Gastroesophageal sphincter (tissue), 3 donors: ENCODE measurements around the gene ATF5.

Experiments used
- POLR2A ChIP-seq, 2 donors: fragments of 450-650 bp; IDR thresholded peaks; one replicate each; pipeline ENCODE4 v1.6.1; 2017; ENCODE audit warnings: antibody characterized with exemption in 2 of 2, mild to moderate bottlenecking in 2 of 2, moderate library complexity in 1 of 2
- POLR2AphosphoS5 ChIP-seq: sonication (generic); formaldehyde crosslinking; IDR thresholded peaks from one replicate; pipeline ENCODE4 v1.6.1; 2017; ENCODE audit warnings: antibody characterized with exemption
- TF ChIP-seq, protein P1 (sequence below), 4 experiments: fragments of 200-600 bp in 2 of 4; fragments of 450-650 bp in 2 of 4; sonication (generic) in 1 of 4; IDR thresholded peaks; one replicate each; pipeline ENCODE4 v1.5.1; 2017 to 2019; ENCODE audit warnings: antibody characterized with exemption in 4 of 4, mild to moderate bottlenecking in 2 of 4, moderate library complexity in 2 of 4

DNA sequence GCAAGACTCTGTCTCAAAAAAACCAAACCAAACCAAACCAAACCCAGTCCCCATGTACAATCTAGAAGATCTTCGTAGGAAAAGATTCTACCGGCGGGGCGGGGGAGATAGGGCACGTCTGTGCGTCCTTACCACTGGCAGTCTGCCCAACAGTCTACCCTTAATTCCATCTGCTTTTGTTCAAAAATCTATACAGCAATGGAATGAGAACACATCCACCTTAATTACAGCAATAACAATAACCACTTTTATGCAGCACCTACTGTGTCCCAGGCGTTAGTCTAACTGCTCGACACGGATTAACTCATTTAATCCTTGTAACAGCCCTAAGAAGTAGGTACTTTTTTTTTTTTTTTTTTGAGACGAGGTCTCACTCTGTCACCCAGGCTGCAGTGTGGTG, 2.5 kb upstream of the ATF5 start:
- TF ChIP-seq, protein P1, sequence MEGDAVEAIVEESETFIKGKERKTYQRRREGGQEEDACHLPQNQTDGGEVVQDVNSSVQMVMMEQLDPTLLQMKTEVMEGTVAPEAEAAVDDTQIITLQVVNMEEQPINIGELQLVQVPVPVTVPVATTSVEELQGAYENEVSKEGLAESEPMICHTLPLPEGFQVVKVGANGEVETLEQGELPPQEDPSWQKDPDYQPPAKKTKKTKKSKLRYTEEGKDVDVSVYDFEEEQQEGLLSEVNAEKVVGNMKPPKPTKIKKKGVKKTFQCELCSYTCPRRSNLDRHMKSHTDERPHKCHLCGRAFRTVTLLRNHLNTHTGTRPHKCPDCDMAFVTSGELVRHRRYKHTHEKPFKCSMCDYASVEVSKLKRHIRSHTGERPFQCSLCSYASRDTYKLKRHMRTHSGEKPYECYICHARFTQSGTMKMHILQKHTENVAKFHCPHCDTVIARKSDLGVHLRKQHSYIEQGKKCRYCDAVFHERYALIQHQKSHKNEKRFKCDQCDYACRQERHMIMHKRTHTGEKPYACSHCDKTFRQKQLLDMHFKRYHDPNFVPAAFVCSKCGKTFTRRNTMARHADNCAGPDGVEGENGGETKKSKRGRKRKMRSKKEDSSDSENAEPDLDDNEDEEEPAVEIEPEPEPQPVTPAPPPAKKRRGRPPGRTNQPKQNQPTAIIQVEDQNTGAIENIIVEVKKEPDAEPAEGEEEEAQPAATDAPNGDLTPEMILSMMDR (IDR thresholded peaks at IDR 0.05) = no peak
- TF ChIP-seq POLR2A (IDR thresholded peaks at IDR 0.05) (no peak), POLR2AphosphoS5 (no peak)
